HG03108 (cell line): ENCODE measurements around the gene IMMP1L.
"Not testable (repeated sequence)": the region's sequence is repeated elsewhere in the genome, so short reads cannot be mapped to it uniquely, and the experiment has no call there.

Source experiments
- ATAC-seq: cut with Tn5 transposase; IDR thresholded peaks from one replicate; pipeline ENCODE4 v1.9.1; 2021; ENCODE audit warnings: moderate library complexity; ENCODE audit not compliant: unreplicated experiment

The IMMP1L gene

GRCh38 chr11:31509429-31510345 lies at the start of gene IMMP1L, which contains the start of gene ELP4:
IMMP1L (minus strand) TSS chr11:31509622; CDS start chr11:31463276, 46,346 bp downstream.
ELP4 (plus strand) TSS chr11:31509767; CDS start chr11:31509785, 18 bp downstream.
- ATAC-seq, result peak; percentile 100

- ATAC-seq, result no peak
Measured at GRCh38 chr11:31558001-31558400, 48.6 kb upstream of the IMMP1L start.

- ATAC-seq, result no peak
Measured at GRCh38 chr11:31555938-31556337, 46.5 kb upstream of the IMMP1L start.

GRCh38 chr11:31542862-31543261 lies 33.4 kb upstream of the IMMP1L start:
- no peak for ATAC-seq

- ATAC-seq, result no peak
Measured at GRCh38 chr11:31535479-31535878, 26.1 kb upstream of the IMMP1L start.

GRCh38 chr11:31531293-31531692 lies 21.9 kb upstream of the IMMP1L start:
- no peak for ATAC-seq

- ATAC-seq, result no peak
Measured at GRCh38 chr11:31529701-31530100, 20.3 kb upstream of the IMMP1L start.

GRCh38 chr11:31529189-31529588 lies 19.8 kb upstream of the IMMP1L start:
- no peak for ATAC-seq

GRCh38 chr11:31521497-31522150 lies 12.2 kb upstream of the IMMP1L start:
- ATAC-seq, result no peak

- no peak for ATAC-seq
Measured at GRCh38 chr11:31512117-31512516, 2.7 kb upstream of the IMMP1L start.

GRCh38 chr11:31509051-31509428 lies 382 bp downstream of the IMMP1L start:
- ATAC-seq, result no peak

GRCh38 chr11:31500560-31500959 lies 8.9 kb downstream of the IMMP1L start:
- ATAC-seq, result no peak

GRCh38 chr11:31499576-31500178 lies 9.7 kb downstream of the IMMP1L start:
- ATAC-seq, result no peak

- not testable (repeated sequence) for ATAC-seq
Measured at GRCh38 chr11:31493762-31494161, 15.7 kb downstream of the IMMP1L start.

- no peak for ATAC-seq
Measured at GRCh38 chr11:31493235-31493634, 16.2 kb downstream of the IMMP1L start.

- ATAC-seq, result no peak
Measured at GRCh38 chr11:31492320-31492913, 17.0 kb downstream of the IMMP1L start.

GRCh38 chr11:31487848-31488247 lies 21.6 kb downstream of the IMMP1L start:
- ATAC-seq, result no peak

GRCh38 chr11:31484497-31484896 lies 24.9 kb downstream of the IMMP1L start:
- no peak for ATAC-seq

GRCh38 chr11:31480930-31481329 lies 28.5 kb downstream of the IMMP1L start:
- no peak for ATAC-seq

GRCh38 chr11:31479066-31479465 lies 30.4 kb downstream of the IMMP1L start:
- ATAC-seq, result no peak

- ATAC-seq, result no peak
Measured at GRCh38 chr11:31478223-31478590, 31.2 kb downstream of the IMMP1L start.
